ENCODE measurements around the gene RAB3IL1. TPM values are rescaled to one million over a fixed set of nuclear protein-coding genes. Genes with fewer than 3 reads are reported as not detected.

Gene RAB3IL1
- total and polyA plus RNA-seq, 9 of the 15 experiments (the other 6 are each of a cell fraction or from before 2014, with no cell fraction given): 0.15 to 42.6 (median 15.5) TPM

GRCh38 chr11:61869708-61870451 is 47.5 kb downstream of the RAB3IL1 start (continued):
- TF ChIP-seq NFYB (IDR thresholded peaks at IDR 0.05; ENCODE audit: extremely low read depth, insufficient read length): no peak
- TF ChIP-seq MGA (IDR thresholded peaks at IDR 0.05): peak; percentile 38; the same call in 1 of the 2 replicates
- TF ChIP-seq, protein P1, sequence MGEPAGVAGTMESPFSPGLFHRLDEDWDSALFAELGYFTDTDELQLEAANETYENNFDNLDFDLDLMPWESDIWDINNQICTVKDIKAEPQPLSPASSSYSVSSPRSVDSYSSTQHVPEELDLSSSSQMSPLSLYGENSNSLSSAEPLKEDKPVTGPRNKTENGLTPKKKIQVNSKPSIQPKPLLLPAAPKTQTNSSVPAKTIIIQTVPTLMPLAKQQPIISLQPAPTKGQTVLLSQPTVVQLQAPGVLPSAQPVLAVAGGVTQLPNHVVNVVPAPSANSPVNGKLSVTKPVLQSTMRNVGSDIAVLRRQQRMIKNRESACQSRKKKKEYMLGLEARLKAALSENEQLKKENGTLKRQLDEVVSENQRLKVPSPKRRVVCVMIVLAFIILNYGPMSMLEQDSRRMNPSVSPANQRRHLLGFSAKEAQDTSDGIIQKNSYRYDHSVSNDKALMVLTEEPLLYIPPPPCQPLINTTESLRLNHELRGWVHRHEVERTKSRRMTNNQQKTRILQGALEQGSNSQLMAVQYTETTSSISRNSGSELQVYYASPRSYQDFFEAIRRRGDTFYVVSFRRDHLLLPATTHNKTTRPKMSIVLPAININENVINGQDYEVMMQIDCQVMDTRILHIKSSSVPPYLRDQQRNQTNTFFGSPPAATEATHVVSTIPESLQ (CRISPR knock-in tag; IDR thresholded peaks at IDR 0.05): peak; percentile 37; the same call in 1 of the 2 replicates
- TF ChIP-seq, protein P2, sequence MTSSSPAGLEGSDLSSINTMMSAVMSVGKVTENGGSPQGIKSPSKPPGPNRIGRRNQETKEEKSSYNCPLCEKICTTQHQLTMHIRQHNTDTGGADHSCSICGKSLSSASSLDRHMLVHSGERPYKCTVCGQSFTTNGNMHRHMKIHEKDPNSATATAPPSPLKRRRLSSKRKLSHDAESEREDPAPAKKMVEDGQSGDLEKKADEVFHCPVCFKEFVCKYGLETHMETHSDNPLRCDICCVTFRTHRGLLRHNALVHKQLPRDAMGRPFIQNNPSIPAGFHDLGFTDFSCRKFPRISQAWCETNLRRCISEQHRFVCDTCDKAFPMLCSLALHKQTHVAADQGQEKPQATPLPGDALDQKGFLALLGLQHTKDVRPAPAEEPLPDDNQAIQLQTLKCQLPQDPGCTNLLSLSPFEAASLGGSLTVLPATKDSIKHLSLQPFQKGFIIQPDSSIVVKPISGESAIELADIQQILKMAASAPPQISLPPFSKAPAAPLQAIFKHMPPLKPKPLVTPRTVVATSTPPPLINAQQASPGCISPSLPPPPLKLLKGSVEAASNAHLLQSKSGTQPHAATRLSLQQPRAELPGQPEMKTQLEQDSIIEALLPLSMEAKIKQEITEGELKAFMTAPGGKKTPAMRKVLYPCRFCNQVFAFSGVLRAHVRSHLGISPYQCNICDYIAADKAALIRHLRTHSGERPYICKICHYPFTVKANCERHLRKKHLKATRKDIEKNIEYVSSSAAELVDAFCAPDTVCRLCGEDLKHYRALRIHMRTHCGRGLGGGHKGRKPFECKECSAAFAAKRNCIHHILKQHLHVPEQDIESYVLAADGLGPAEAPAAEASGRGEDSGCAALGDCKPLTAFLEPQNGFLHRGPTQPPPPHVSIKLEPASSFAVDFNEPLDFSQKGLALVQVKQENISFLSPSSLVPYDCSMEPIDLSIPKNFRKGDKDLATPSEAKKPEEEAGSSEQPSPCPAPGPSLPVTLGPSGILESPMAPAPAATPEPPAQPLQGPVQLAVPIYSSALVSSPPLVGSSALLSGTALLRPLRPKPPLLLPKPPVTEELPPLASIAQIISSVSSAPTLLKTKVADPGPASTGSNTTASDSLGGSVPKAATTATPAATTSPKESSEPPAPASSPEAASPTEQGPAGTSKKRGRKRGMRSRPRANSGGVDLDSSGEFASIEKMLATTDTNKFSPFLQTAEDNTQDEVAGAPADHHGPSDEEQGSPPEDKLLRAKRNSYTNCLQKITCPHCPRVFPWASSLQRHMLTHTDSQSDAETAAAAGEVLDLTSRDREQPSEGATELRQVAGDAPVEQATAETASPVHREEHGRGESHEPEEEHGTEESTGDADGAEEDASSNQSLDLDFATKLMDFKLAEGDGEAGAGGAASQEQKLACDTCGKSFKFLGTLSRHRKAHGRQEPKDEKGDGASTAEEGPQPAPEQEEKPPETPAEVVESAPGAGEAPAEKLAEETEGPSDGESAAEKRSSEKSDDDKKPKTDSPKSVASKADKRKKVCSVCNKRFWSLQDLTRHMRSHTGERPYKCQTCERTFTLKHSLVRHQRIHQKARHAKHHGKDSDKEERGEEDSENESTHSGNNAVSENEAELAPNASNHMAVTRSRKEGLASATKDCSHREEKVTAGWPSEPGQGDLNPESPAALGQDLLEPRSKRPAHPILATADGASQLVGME (CRISPR knock-in tag; IDR thresholded peaks at IDR 0.05): no peak; the same call in 1 of the 2 replicates
- no peak for TF ChIP-seq NR2C2 (CRISPR knock-in tag; IDR thresholded peaks at IDR 0.05)
- TF ChIP-seq NR2C2 (tag; IDR thresholded peaks at IDR 0.05): peak; percentile 81
- no peak for TF ChIP-seq SREBF1 (IDR thresholded peaks at IDR 0.05; ENCODE audit: borderline replicate concordance, low read depth, low read length)

Data from K562 (cell line).